GM12865 (cell line): ENCODE results near the gene PPP2R5A.

Experiments used
- DNase-seq: peaks from one replicate; pipeline ENCODE4 v3.0.0; 2010; ENCODE audit warnings: low read depth
- H3K4me3 ChIP-seq: 2 replicates; pipeline ENCODE4 v1.5.1; 2011; ENCODE audit warnings: mild to moderate bottlenecking, low read depth, low read length, control low read depth
- TF ChIP-seq, protein P1 (sequence below): IDR thresholded peaks from 2 replicates; pipeline ENCODE4 v1.5.1; 2011; ENCODE audit warnings: low read length, control low read depth, low read depth, inconsistent platforms; ENCODE audit not compliant: insufficient read depth; ENCODE audit errors: missing control alignments

Gene PPP2R5A

DNA sequence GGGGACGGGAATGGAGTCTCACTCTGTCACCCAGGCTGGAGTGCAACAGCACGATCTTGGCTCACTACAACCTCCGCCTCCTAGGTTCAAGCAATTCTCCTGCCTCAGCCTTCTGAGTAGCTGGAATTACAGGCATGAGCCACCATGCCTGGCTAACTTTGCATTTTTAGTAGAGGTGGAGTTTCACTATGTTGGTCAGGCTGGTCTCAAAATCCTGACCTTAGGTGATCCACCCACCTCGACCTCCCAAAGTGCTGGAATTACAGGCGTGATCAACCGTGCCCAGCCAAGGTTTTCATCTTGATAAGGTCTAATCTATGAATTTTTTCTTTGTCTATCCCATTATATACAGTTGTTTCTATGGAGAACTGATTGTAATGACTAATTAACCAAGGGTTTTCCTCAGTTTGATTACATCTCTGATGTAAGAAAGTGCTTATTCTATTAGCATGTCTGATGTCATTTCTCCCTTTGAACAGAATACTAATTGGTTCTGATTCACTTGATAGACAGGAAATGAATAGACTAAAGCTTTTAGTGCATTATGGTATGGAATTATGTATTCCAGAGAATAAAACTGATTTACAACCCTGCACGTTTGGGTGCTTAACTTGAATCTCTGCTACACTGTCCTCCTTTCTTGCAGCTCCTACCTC lies 117.6 kb downstream of the PPP2R5A start:
- DNase-seq, result no peak
- TF ChIP-seq, protein P1, sequence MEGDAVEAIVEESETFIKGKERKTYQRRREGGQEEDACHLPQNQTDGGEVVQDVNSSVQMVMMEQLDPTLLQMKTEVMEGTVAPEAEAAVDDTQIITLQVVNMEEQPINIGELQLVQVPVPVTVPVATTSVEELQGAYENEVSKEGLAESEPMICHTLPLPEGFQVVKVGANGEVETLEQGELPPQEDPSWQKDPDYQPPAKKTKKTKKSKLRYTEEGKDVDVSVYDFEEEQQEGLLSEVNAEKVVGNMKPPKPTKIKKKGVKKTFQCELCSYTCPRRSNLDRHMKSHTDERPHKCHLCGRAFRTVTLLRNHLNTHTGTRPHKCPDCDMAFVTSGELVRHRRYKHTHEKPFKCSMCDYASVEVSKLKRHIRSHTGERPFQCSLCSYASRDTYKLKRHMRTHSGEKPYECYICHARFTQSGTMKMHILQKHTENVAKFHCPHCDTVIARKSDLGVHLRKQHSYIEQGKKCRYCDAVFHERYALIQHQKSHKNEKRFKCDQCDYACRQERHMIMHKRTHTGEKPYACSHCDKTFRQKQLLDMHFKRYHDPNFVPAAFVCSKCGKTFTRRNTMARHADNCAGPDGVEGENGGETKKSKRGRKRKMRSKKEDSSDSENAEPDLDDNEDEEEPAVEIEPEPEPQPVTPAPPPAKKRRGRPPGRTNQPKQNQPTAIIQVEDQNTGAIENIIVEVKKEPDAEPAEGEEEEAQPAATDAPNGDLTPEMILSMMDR, result no peak
- no peak overlapping the region for H3K4me3 ChIP-seq

DNA sequence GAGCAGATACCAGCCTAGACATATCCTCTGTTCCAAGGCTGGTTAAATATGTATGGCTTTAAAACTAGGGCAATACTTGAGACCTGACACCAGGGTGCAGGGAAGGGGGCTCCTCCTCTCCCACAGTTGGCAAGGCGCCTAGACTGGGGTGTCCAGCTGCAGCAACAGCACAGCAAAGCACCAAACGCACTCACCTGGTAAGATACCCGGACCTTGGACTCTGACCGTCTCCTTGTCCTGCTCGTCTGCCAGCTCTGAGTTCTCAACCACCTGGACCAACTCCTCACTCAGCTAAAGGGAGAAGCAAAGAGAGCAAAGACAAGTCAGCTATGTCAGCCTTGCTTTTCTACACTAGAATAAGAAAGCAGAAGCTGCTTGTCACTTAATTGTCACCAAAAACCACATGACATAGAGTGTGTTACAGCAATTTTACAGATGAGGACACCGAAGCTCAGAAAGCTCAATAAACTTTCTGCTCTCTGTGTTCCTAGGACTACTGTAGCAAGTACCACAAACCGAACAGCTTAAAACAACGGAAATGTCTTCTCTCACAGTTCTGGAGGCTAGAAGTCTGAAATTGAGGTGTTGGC lies 125.1 kb downstream of the PPP2R5A start:
- H3K4me3 ChIP-seq, result no peak overlapping the region
- no peak for DNase-seq
- TF ChIP-seq, protein P1, result no peak
